HepG2 (cell line): ENCODE measurements around the gene DCUN1D2. TPM values are rescaled to one million over a fixed set of nuclear protein-coding genes. Genes with fewer than 3 reads are reported as not detected.

Experiments used
- ATAC-seq: fragments of 200-7000 bp; cut with Tn5 transposase; 3 replicates; pipeline ENCODE4 v1.9.1; 2020; ENCODE audit warnings: mild to moderate bottlenecking, moderate library complexity
- BruUV-seq: library from RNA; stranded (reverse); fragments of 400-500 nt; replicated peaks from 2 replicates; lab custom pipeline; 2021; lab: Mats Ljungman, UMichigan
- CTCF ChIA-PET: fragments of 300-600 bp; formaldehyde crosslinking; extraction: SDS; loops from one replicate; lab custom pipeline; 2021; ENCODE audit warnings: low total read pairs, inconsistent platforms, low intra/inter-chr PET ratio; lab: Yijun Ruan, JAX
- POLR2A ChIA-PET: fragments of 350-600 bp; sonication (Branson Sonifier 250); formaldehyde crosslinking; loops from one replicate; lab custom pipeline; 2020; ENCODE audit warnings: antibody characterized with exemption, inconsistent platforms; lab: Yijun Ruan, JAX
- DNase-seq: peaks from one replicate; pipeline ENCODE4 v3.0.0-alpha.2; 2015; ENCODE audit warnings: low spot score
- FAIRE-seq: peaks from 3 replicates; lab custom pipeline; 2011; peaks lifted over from hg19 to GRCh38; lab: Jason Lieb, UNC
- H2AFZ ChIP-seq: one replicate; pipeline ENCODE4 v1.6.1; 2011; ENCODE audit warnings: low read length, inconsistent platforms
- H3K27ac ChIP-seq: fragments of 300-600 bp; 3 replicates; pipeline ENCODE4 v1.8.0; 2011; ENCODE audit warnings: mixed run types, mild to moderate bottlenecking, mixed read lengths, low read length, inconsistent platforms; ENCODE audit not compliant: insufficient read depth; ENCODE audit errors: extremely low read length
- H3K27me3 ChIP-seq, 2 experiments: fragments of 200-600 bp in 1 of 2; 2 replicates in 1 of 2; 3 replicates in 1 of 2; pipeline versions ENCODE4 v1.6.0 to v1.8.0; 2011; ENCODE audit warnings: low read length in 2 of 2, mild to moderate bottlenecking in 2 of 2, moderate library complexity in 2 of 2, inconsistent platforms in 1 of 2; ENCODE audit not compliant: insufficient read depth in 2 of 2, control insufficient read depth in 1 of 2
- H3K36me3 ChIP-seq, 2 experiments: fragments of 200-600 bp in 1 of 2; replicated peaks in 1 of 2; 2 replicates in 1 of 2; 3 replicates in 1 of 2; pipeline versions ENCODE4 v1.5.1 to v1.8.0; 2011; ENCODE audit warnings: low read length in 2 of 2, inconsistent platforms in 1 of 2; ENCODE audit not compliant: insufficient read depth in 2 of 2, control insufficient read depth in 1 of 2
- H3K4me1 ChIP-seq: 2 replicates; pipeline ENCODE4 v1.5.1; 2012; ENCODE audit warnings: low read length, inconsistent platforms; ENCODE audit not compliant: insufficient read depth
- H3K4me2 ChIP-seq: 2 replicates; pipeline ENCODE4 v1.6.0; 2011; ENCODE audit warnings: low read depth, low read length, inconsistent platforms
- H3K4me3 ChIP-seq, 3 experiments: fragments of 200-600 bp in 1 of 3; sonication (generic), shearing (Covaris generic) in 1 of 3; replicated peaks in 1 of 3; 2 replicates each; pipeline ENCODE4 v1.5.1; 2011 to 2016; ENCODE audit warnings: low read length in 3 of 3, inconsistent platforms in 2 of 3, low read depth in 2 of 3, mild to moderate bottlenecking in 2 of 3, control low read depth in 1 of 3, mixed read lengths in 1 of 3; ENCODE audit not compliant: insufficient read depth in 1 of 3
- H3K79me2 ChIP-seq: one replicate; pipeline ENCODE4 v1.6.1; 2011; ENCODE audit warnings: low read length, inconsistent platforms; ENCODE audit not compliant: insufficient read depth
- H3K9ac ChIP-seq: 2 replicates; pipeline ENCODE4 v1.6.0; 2011; ENCODE audit warnings: mild to moderate bottlenecking, low read depth, low read length, inconsistent platforms; ENCODE audit not compliant: insufficient read depth
- H3K9me3 ChIP-seq: 2 replicates; pipeline ENCODE4 v1.5.1; 2012; ENCODE audit warnings: mild to moderate bottlenecking, low read length
- H4K20me1 ChIP-seq: 2 replicates; pipeline ENCODE4 v1.6.0; 2011; ENCODE audit warnings: inconsistent platforms, mild to moderate bottlenecking, low read length, moderate library complexity; ENCODE audit not compliant: insufficient read depth
- DR1 ChIP-seq: sonication (generic); formaldehyde crosslinking; IDR thresholded peaks from 2 replicates; pipeline ENCODE4 v1.8.0; 2021; ENCODE audit warnings: mild to moderate bottlenecking, missing genetic modification reagents, inconsistent platforms
- HOXA5 ChIP-seq: sonication (generic); formaldehyde crosslinking; IDR thresholded peaks from 2 replicates; pipeline ENCODE4 v1.4.0; 2020; ENCODE audit warnings: missing genetic modification reagents
- JUNB ChIP-seq: sonication (generic); formaldehyde crosslinking; IDR thresholded peaks from 2 replicates; pipeline ENCODE4 v1.8.0; 2022; ENCODE audit warnings: missing genetic modification reagents, mild to moderate bottlenecking, borderline replicate concordance
- KLF16 ChIP-seq, 2 experiments: sonication (generic) in 1 of 2; formaldehyde crosslinking in 1 of 2; IDR thresholded peaks; 2 replicates each; pipeline versions ENCODE4 v1.6.1 to v1.8.0; 2016 to 2023; ENCODE audit warnings: missing genetic modification reagents in 2 of 2, missing compliant biosample characterization in 1 of 2
- PITX1 ChIP-seq: sonication (generic); formaldehyde crosslinking; IDR thresholded peaks from 2 replicates; pipeline ENCODE4 v1.5.1; 2020; ENCODE audit warnings: mild to moderate bottlenecking, missing genetic modification reagents
- PLRG1 ChIP-seq: fragments of 450-650 bp; conservative IDR thresholded peaks from 2 replicates; pipeline ENCODE4 v1.6.1; 2016
- RBAK ChIP-seq: sonication (generic); formaldehyde crosslinking; IDR thresholded peaks from 2 replicates; pipeline ENCODE4 v1.5.1; 2020; ENCODE audit warnings: mild to moderate bottlenecking, missing genetic modification reagents
- ZBTB20 ChIP-seq: sonication (generic); formaldehyde crosslinking; IDR thresholded peaks from 2 replicates; pipeline ENCODE4 v1.8.1; 2023; ENCODE audit warnings: missing genetic modification reagents, low read depth, mild to moderate bottlenecking, borderline replicate concordance
- ZNF788 ChIP-seq: sonication (generic); formaldehyde crosslinking; IDR thresholded peaks from 2 replicates; pipeline ENCODE4 v1.5.0; 2020; ENCODE audit warnings: mild to moderate bottlenecking, missing genetic modification reagents, borderline replicate concordance
- ZNF792 ChIP-seq: IDR thresholded peaks from 2 replicates; pipeline ENCODE4 v1.6.1; 2016
- WGBS: methylation state at CpG from one replicate; pipeline ENCODE4 v1.1.6; 2017; ENCODE audit warnings: low lambda C conversion rate; 5-methylcytosine and 5-hydroxymethylcytosine counted together
- in situ Hi-C: cut with HindIII; loops from 2 replicates; pipeline ENCODE4 v1.10.0; 2017; ENCODE audit warnings: low pct_unique_long_range_greater_than_20kb; ENCODE audit not compliant: extremely low pct_ligation_motif_present
- intact Hi-C: fragments of 100-400 bp; cut with micrococcal nuclease; formaldehyde crosslinking; loops from one replicate; pipeline ENCODE4 v1.10.0; 2022; ENCODE audit not compliant: unreplicated experiment
- polyA plus RNA-seq, 8 experiments: library from polyadenylated mRNA; depleted of rRNA in 3 of 8; stranded (reverse) in 7 of 8; unstranded in 1 of 8; fragments of >200 nt; fragmentation: Illumina TruSeq in 4 of 8; extraction: Trizol in 4 of 8; gene quantifications; 2 replicates each; pipeline versions ENCODE4 v1.2.1 to v1.2.3, GENCODE V29; 2011 to 2016; ENCODE audit warnings: low read depth in 4 of 8, missing spikeins in 1 of 8, mixed read lengths in 1 of 8; ENCODE audit not compliant: insufficient read depth in 1 of 8
- total RNA-seq, 5 experiments: library from RNA; depleted of rRNA; stranded (reverse); fragments of >200 nt; fragmentation: Illumina TruSeq; extraction: Trizol; gene quantifications; 2 replicates each; pipeline ENCODE4 v1.2.3, GENCODE V29; 2016; ENCODE audit warnings: low read depth in 1 of 5
- TF ChIP-seq, protein P1 (sequence below): sonication (generic); formaldehyde crosslinking; IDR thresholded peaks from 2 replicates; pipeline ENCODE4 v1.4.0; 2020; ENCODE audit warnings: missing genetic modification reagents
- TF ChIP-seq, protein P2 (sequence below): IDR thresholded peaks from 2 replicates; pipeline ENCODE4 v1.6.1; 2016; ENCODE audit warnings: missing genetic modification reagents, missing compliant biosample characterization

The DCUN1D2 gene
- total and polyA plus RNA-seq, 2 of the 13 experiments (the other 11 are each of a cell fraction or from before 2014, with no cell fraction given): 9.1 to 9.6 TPM

DNA sequence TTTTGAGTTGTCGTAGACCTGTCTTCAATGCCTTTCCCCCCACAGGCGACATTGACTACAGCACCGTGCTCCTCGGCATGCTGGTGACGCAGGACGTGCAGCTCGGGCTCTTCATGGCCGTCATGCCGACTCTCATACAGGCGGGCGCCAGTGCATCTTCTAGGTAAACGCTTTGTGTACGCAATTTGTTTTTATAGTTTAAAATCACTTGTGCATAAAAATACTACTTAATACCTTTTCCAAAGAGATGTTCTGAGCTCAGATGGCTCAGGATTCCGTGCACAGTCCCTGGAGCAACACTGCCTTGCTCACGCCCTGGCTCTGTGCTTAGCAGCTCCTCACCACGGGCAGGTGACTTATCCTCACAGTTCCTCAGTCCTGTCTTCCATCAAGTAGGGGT lies 30.1 kb upstream of the DCUN1D2 start:
- in situ Hi-C loops: no loop called here
- no TSS peak for BruUV-seq
- no peaks in the 10 kb centered on the region for H3K27me3 ChIP-seq
- CTCF ChIA-PET: no interaction called here
- intact Hi-C loops: no loop called here
- ATAC-seq (no peak), DNase-seq (no peak)
- 99% methylated on average over 16 of the region's 16 CpGs for WGBS
- no peak overlapping the region for H3K9ac ChIP-seq
- H2AFZ ChIP-seq: no peak overlapping the region
- H3K4me2 ChIP-seq: no peak overlapping the region
- no peak overlapping the region for H3K4me3 ChIP-seq
- TF ChIP-seq ZNF788 (CRISPR knock-in tag): no peak
- TF ChIP-seq KLF16 (CRISPR knock-in tag; IDR thresholded peaks at IDR 0.05): no peak
- TF ChIP-seq, all 625 proteins: peak for 0
- POLR2A ChIA-PET: no interaction called here
- Histone ChIP-seq H4K20me1 (no peaks in the 10 kb centered on the region), H3K27ac (no peak overlapping the region), H3K79me2 (peaks cover 2% of the 10 kb centered on the region), H3K36me3 (peaks cover 14 to 29% of the 10 kb centered on the region in 2 experiments; a peak in 4 of 5 replicates), H3K4me1 (no peaks in the 10 kb centered on the region), H3K9me3 (no peaks in the 10 kb centered on the region)
- no peak for FAIRE-seq

DNA sequence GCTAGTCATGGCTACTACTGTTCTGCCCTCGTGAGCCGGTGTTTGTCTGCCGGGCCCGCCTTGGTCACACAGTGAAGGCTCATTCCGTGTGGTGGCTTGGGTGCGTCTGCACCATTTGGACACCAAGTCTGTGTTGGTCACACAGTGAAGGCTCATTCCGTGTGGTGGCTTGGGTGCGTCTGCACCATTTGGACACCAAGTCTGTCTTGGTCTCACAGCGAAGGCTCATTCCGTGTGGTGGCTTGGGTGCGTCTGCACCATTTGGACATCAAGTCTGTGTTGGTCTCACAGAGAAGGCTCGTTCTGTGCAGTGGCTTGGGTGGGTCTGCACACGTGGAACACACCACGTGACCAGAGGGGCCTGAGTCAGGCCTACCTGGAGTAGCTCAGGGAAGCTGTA lies 29.0 kb upstream of the DCUN1D2 start:
- Histone ChIP-seq H3K9me3 (no peaks in the 10 kb centered on the region), H3K36me3 (peaks cover 12 to 21% of the 10 kb centered on the region in 2 experiments; a peak in 4 of 5 replicates), H3K4me3 (no peak overlapping the region), H3K27me3 (no peaks in the 10 kb centered on the region), H2AFZ (no peak overlapping the region), H3K4me2 (no peak overlapping the region), H3K9ac (no peak overlapping the region), H3K4me1 (no peaks in the 10 kb centered on the region), H3K79me2 (peaks cover 2% of the 10 kb centered on the region), H3K27ac (no peak overlapping the region), H4K20me1 (no peaks in the 10 kb centered on the region)
- intact Hi-C loops (no loop called here), in situ Hi-C loops (no loop called here)
- no peak for DNase-seq
- 98% methylated on average over 14 of the region's 14 CpGs for WGBS
- ChIA-PET CTCF (no interaction called here), POLR2A (no interaction called here)
- no TSS peak for BruUV-seq
- no peak for ATAC-seq
- no peak for FAIRE-seq
- TF ChIP-seq ZBTB20 (CRISPR knock-in tag): no peak
- no peak for TF ChIP-seq RBAK (CRISPR knock-in tag)
- TF ChIP-seq PLRG1: no peak
- TF ChIP-seq DR1 (CRISPR knock-in tag): no peak
- TF ChIP-seq, protein P1, sequence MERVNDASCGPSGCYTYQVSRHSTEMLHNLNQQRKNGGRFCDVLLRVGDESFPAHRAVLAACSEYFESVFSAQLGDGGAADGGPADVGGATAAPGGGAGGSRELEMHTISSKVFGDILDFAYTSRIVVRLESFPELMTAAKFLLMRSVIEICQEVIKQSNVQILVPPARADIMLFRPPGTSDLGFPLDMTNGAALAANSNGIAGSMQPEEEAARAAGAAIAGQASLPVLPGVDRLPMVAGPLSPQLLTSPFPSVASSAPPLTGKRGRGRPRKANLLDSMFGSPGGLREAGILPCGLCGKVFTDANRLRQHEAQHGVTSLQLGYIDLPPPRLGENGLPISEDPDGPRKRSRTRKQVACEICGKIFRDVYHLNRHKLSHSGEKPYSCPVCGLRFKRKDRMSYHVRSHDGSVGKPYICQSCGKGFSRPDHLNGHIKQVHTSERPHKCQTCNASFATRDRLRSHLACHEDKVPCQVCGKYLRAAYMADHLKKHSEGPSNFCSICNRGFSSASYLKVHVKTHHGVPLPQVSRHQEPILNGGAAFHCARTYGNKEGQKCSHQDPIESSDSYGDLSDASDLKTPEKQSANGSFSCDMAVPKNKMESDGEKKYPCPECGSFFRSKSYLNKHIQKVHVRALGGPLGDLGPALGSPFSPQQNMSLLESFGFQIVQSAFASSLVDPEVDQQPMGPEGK (CRISPR knock-in tag): no peak
- no peak for TF ChIP-seq JUNB
- no peak for TF ChIP-seq ZNF792 (CRISPR knock-in tag)
- TF ChIP-seq, protein P2, sequence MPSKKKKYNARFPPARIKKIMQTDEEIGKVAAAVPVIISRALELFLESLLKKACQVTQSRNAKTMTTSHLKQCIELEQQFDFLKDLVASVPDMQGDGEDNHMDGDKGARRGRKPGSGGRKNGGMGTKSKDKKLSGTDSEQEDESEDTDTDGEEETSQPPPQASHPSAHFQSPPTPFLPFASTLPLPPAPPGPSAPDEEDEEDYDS (CRISPR knock-in tag): no peak
- TF ChIP-seq PITX1 (CRISPR knock-in tag): no peak
- TF ChIP-seq HOXA5 (CRISPR knock-in tag): no peak
